OCI-LY7 (cell line): ENCODE results near the gene TNNI3K. TPM values are rescaled to one million over a fixed set of nuclear protein-coding genes. Genes with fewer than 3 reads are reported as not detected.

ENCODE experiments used
- BruUV-seq: library from RNA; stranded (reverse); fragments of 400-500 nt; replicated peaks from 2 replicates; lab custom pipeline; 2021; lab: Mats Ljungman, UMichigan
- CTCF ChIA-PET: fragments of 300-600 bp; sonication (Branson Sonifier 250); formaldehyde crosslinking; loops from one replicate; lab custom pipeline; 2022; ENCODE audit warnings: antibody characterized with exemption; ENCODE audit not compliant: unreplicated experiment; lab: Charles Lee
- POLR2A ChIA-PET: fragments of 300-600 bp; sonication (Branson Sonifier 250); formaldehyde crosslinking; loops from one replicate; lab custom pipeline; 2022; ENCODE audit warnings: antibody characterized with exemption; lab: Charles Lee
- DNase-seq: peaks from one replicate; pipeline ENCODE4 v3.0.0-alpha.2; 2015; ENCODE audit warnings: low spot score
- H2AFZ ChIP-seq: fragments of 200-600 bp; sonication (generic), shearing (Covaris generic); 2 replicates; pipeline ENCODE4 v1.6.1; 2014; ENCODE audit warnings: mild to moderate bottlenecking, antibody characterized with exemption, low read length, moderate library complexity
- H3K27ac ChIP-seq: fragments of 200-600 bp; sonication (generic); 2 replicates; pipeline ENCODE4 v1.5.1; 2014; ENCODE audit warnings: mixed run types, low read depth, mild to moderate bottlenecking, moderate library complexity, low read length, inconsistent platforms; ENCODE audit not compliant: poor library complexity, severe bottlenecking
- H3K36me3 ChIP-seq: fragments of 200-600 bp; sonication (generic); 2 replicates; pipeline ENCODE4 v1.6.1; 2014; ENCODE audit warnings: mild to moderate bottlenecking, antibody characterized with exemption, low read length, moderate library complexity, mixed read lengths; ENCODE audit not compliant: insufficient read depth
- H3K4me1 ChIP-seq: fragments of 200-600 bp; sonication (generic); 2 replicates; pipeline ENCODE4 v1.5.1; 2014; ENCODE audit warnings: mild to moderate bottlenecking, low read length; ENCODE audit not compliant: insufficient read depth, poor library complexity, severe bottlenecking
- H3K4me2 ChIP-seq: fragments of 200-600 bp; sonication (generic); 2 replicates; pipeline ENCODE4 v1.6.1; 2014; ENCODE audit warnings: mild to moderate bottlenecking, low read length
- H3K4me3 ChIP-seq: fragments of 200-600 bp; sonication (generic); 2 replicates; pipeline ENCODE4 v1.5.1; 2014; ENCODE audit warnings: mild to moderate bottlenecking, low read depth, low read length; ENCODE audit not compliant: poor library complexity, severe bottlenecking
- H3K79me2 ChIP-seq: fragments of 200-600 bp; sonication (generic); 2 replicates; pipeline ENCODE4 v1.6.1; 2016; ENCODE audit warnings: low read depth, mild to moderate bottlenecking, low read length, moderate library complexity, mixed read lengths; ENCODE audit not compliant: insufficient read depth
- H3K9me2 ChIP-seq: fragments of 200-600 bp; sonication (generic); 2 replicates; pipeline ENCODE4 v1.6.1; 2016; ENCODE audit warnings: mild to moderate bottlenecking, low read length, mixed read lengths; ENCODE audit not compliant: insufficient read depth
- H3K9me3 ChIP-seq: fragments of 200-600 bp; sonication (generic); 2 replicates; pipeline ENCODE4 v1.6.1; 2014; ENCODE audit warnings: mild to moderate bottlenecking, mixed run types, low read length, mixed read lengths
- H4K20me1 ChIP-seq: fragments of 200-600 bp; sonication (generic); 2 replicates; pipeline ENCODE4 v1.6.1; 2014; ENCODE audit warnings: mild to moderate bottlenecking, antibody characterized with exemption, low read length, moderate library complexity, mixed read lengths; ENCODE audit not compliant: insufficient read depth
- EZH2phosphoT487 ChIP-seq: fragments of 200-600 bp; sonication (generic); IDR thresholded peaks from 2 replicates; pipeline ENCODE4 v1.6.1; 2018; ENCODE audit warnings: low read depth, borderline replicate concordance, mild to moderate bottlenecking, mixed run types, antibody characterized with exemption, low read length, moderate library complexity, mixed read lengths
- intact Hi-C: fragments of 100-400 bp; cut with micrococcal nuclease; formaldehyde crosslinking; loops from one replicate; pipeline ENCODE4 v1.10.0; 2022; ENCODE audit not compliant: unreplicated experiment
- total RNA-seq, 2 experiments: library from RNA; depleted of rRNA in 1 of 2; stranded (reverse); fragments of >200 nt in 1 of 2; shearing (Covaris generic) in 1 of 2; gene quantifications; 2 replicates each; pipeline ENCODE4 v1.2.3, GENCODE V29; 2014 to 2022
- TF ChIP-seq, protein P1 (sequence below): fragments of 200-600 bp; sonication (generic); conservative IDR thresholded peaks from 2 replicates; pipeline ENCODE4 v1.5.1; 2014; ENCODE audit warnings: mild to moderate bottlenecking, antibody characterized with exemption, low read length, moderate library complexity, mixed read lengths

TNNI3K gene
- total RNA-seq, 2 experiments from 2014 or later, result not detected

- Histone ChIP-seq H3K9me2 (no peaks in the 10 kb centered on the region), H3K4me1 (no peaks in the 10 kb centered on the region), H3K79me2 (no peaks in the 10 kb centered on the region), H3K27ac (no peak overlapping the region), H3K36me3 (no peaks in the 10 kb centered on the region), H3K9me3 (no peaks in the 10 kb centered on the region), H3K4me2 (no peak overlapping the region), H2AFZ (no peak overlapping the region), H3K4me3 (no peak overlapping the region), H4K20me1 (no peaks in the 10 kb centered on the region)
- no peak for DNase-seq
- intact Hi-C loops, result no loop called here
- TF ChIP-seq, protein P1, sequence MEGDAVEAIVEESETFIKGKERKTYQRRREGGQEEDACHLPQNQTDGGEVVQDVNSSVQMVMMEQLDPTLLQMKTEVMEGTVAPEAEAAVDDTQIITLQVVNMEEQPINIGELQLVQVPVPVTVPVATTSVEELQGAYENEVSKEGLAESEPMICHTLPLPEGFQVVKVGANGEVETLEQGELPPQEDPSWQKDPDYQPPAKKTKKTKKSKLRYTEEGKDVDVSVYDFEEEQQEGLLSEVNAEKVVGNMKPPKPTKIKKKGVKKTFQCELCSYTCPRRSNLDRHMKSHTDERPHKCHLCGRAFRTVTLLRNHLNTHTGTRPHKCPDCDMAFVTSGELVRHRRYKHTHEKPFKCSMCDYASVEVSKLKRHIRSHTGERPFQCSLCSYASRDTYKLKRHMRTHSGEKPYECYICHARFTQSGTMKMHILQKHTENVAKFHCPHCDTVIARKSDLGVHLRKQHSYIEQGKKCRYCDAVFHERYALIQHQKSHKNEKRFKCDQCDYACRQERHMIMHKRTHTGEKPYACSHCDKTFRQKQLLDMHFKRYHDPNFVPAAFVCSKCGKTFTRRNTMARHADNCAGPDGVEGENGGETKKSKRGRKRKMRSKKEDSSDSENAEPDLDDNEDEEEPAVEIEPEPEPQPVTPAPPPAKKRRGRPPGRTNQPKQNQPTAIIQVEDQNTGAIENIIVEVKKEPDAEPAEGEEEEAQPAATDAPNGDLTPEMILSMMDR, result no peak
- TF ChIP-seq EZH2phosphoT487, result no peak
- BruUV-seq, result no TSS peak
- CTCF ChIA-PET, result no interaction called here
- POLR2A ChIA-PET, result no interaction called here
Measured at GRCh38 chr1:74528123-74528522, 292.9 kb downstream of the TNNI3K start.

DNA sequence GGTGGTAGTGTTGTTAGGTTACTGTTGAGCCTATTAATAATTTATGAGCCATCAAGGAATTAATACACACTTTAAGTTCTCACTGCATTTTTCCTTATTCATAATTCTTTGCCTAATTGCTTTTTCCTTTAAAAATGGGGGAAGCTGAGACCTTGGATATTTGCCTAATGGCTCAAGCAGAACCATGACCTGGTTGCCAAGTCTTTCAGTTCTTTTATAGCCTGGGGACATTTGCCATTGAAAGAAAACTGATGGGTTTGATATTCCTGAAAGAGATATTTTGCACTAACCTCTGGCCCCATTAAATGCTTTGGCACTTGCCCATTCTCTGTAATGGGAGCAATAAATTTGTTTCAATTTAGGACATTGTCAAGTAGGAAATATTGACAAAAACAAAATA, 295.7 kb downstream of the TNNI3K start:
- H3K36me3 ChIP-seq, result no peaks in the 10 kb centered on the region
- H3K9me3 ChIP-seq, result no peaks in the 10 kb centered on the region
- CTCF ChIA-PET, result no interaction called here
- no peaks in the 10 kb centered on the region for H3K79me2 ChIP-seq
- H4K20me1 ChIP-seq, result no peaks in the 10 kb centered on the region
- no TSS peak for BruUV-seq
- no peak overlapping the region for H2AFZ ChIP-seq
- POLR2A ChIA-PET, result no interaction called here
- no peaks in the 10 kb centered on the region for H3K4me1 ChIP-seq
- H3K9me2 ChIP-seq, result no peaks in the 10 kb centered on the region
- intact Hi-C loops, result no loop called here
- no peak for DNase-seq
- H3K4me3 ChIP-seq, result no peak overlapping the region
- H3K4me2 ChIP-seq, result no peak overlapping the region
- TF ChIP-seq, protein P1, result no peak
- no peak for TF ChIP-seq EZH2phosphoT487
- no peak overlapping the region for H3K27ac ChIP-seq

- ChIA-PET CTCF (no interaction called here), POLR2A (interaction anchor here (0.7 to 1.3 kb wide), 2 partner anchors 10 to 323 kb away, joined by 3 read pairs; no protein-coding TSS in a partner anchor)
- no peak overlapping the region for H3K4me2 ChIP-seq
- no peak overlapping the region for H3K27ac ChIP-seq
- H3K9me3 ChIP-seq, result no peaks in the 10 kb centered on the region
- H3K9me2 ChIP-seq, result no peaks in the 10 kb centered on the region
- no peaks in the 10 kb centered on the region for H3K36me3 ChIP-seq
- no peaks in the 10 kb centered on the region for H4K20me1 ChIP-seq
- TF ChIP-seq EZH2phosphoT487, result no peak
- TF ChIP-seq, protein P1, result no peak
- intact Hi-C loops, result no loop called here
- DNase-seq, result no peak
- H3K4me1 ChIP-seq, result no peaks in the 10 kb centered on the region
- no TSS peak for BruUV-seq
- no peak overlapping the region for H3K4me3 ChIP-seq
- no peak overlapping the region for H2AFZ ChIP-seq
- no peaks in the 10 kb centered on the region for H3K79me2 ChIP-seq
Measured at GRCh38 chr1:74531796-74532195, 296.6 kb downstream of the TNNI3K start.
